Measurements from ENCODE around the gene PHACTR1. TPM values are rescaled to one million over a fixed set of nuclear protein-coding genes. Genes with fewer than 3 reads are reported as not detected.

PHACTR1 gene
- total RNA-seq, 1 experiment from 2014 or later, result not detected

- DNase-seq (no peak), ATAC-seq (no peak)
- ChIA-PET POLR2A (ENCODE audit: unreplicated experiment) (no interaction called here), CTCF (interaction anchor here (0.7 kb wide), 1 partner anchor 16 kb away, joined by 3 read pairs; no protein-coding TSS in a partner anchor)
- H3K9me2 ChIP-seq (replicated peaks; ENCODE audit: low read length), result no peaks in the 10 kb centered on the region
- no peaks in the 10 kb centered on the region for H4K20me1 ChIP-seq (ENCODE audit: low read length)
- no TSS peak for BruUV-seq (replicated peaks)
- H3K79me2 ChIP-seq (ENCODE audit: low read length), result no peaks in the 10 kb centered on the region
- H3K27ac ChIP-seq (ENCODE audit: low read length), result no peak overlapping the region
- H3K27me3 ChIP-seq (ENCODE audit: low read length), result peaks cover 47% of the 10 kb centered on the region
- intact Hi-C loops (cut with micrococcal nuclease), result no loop called here
- H3K4me1 ChIP-seq (ENCODE audit: insufficient read depth, low read length), result no peaks in the 10 kb centered on the region
- no peak overlapping the region for H3K4me2 ChIP-seq (ENCODE audit: low read length)
- no peak overlapping the region for H2AFZ ChIP-seq (ENCODE audit: low read length)
- H3F3A ChIP-seq (ENCODE audit: low read length, unreplicated experiment), result no peaks in the 10 kb centered on the region
- no peak for TF ChIP-seq EZH2 (IDR thresholded peaks at IDR 0.05; ENCODE audit: low read length, unreplicated experiment)
- no peak for TF ChIP-seq CTCF (conservative IDR thresholded peaks at IDR 0.05; ENCODE audit: low read depth, low read length)
- no peak for TF ChIP-seq EZH2phosphoT487 (IDR thresholded peaks at IDR 0.05; ENCODE audit: borderline replicate concordance, low read length)
- H3K9ac ChIP-seq (ENCODE audit: low read length), result no peak overlapping the region
- H3K9me3 ChIP-seq (ENCODE audit: low read length), result 0 out of 2 replicates have a peak, but pooled peaks cover 2% of the 10 kb centered on the region
- H3K36me3 ChIP-seq (ENCODE audit: low read depth, low read length), result no peaks in the 10 kb centered on the region
- H3K4me3 ChIP-seq (ENCODE audit: low read length), result no peak overlapping the region
Observed at GRCh38 chr6:12832226-12832735, 115.7 kb downstream of the PHACTR1 start.

GRCh38 chr6:12836009-12836408, 119.4 kb downstream of the PHACTR1 start:
- Histone ChIP-seq H3K9me2 (replicated peaks; ENCODE audit: low read length) (no peaks in the 10 kb centered on the region), H3K27me3 (ENCODE audit: low read length) (peaks cover 34% of the 10 kb centered on the region), H4K20me1 (ENCODE audit: low read length) (no peaks in the 10 kb centered on the region), H3K9ac (ENCODE audit: low read length) (no peak overlapping the region), H3K4me1 (ENCODE audit: insufficient read depth, low read length) (no peaks in the 10 kb centered on the region), H3F3A (ENCODE audit: low read length, unreplicated experiment) (no peaks in the 10 kb centered on the region), H3K79me2 (ENCODE audit: low read length) (no peaks in the 10 kb centered on the region), H3K27ac (ENCODE audit: low read length) (no peak overlapping the region), H3K36me3 (ENCODE audit: low read depth, low read length) (no peaks in the 10 kb centered on the region), H3K4me3 (ENCODE audit: low read length) (no peak overlapping the region), H3K9me3 (ENCODE audit: low read length) (peaks cover 8% of the 10 kb centered on the region; the same call in 1 of the 2 replicates), H3K4me2 (ENCODE audit: low read length) (no peak overlapping the region), H2AFZ (ENCODE audit: low read length) (no peak overlapping the region)
- DNase-seq (no peak), ATAC-seq (no peak)
- ChIA-PET POLR2A (ENCODE audit: unreplicated experiment) (no interaction called here), CTCF (no interaction called here)
- BruUV-seq (replicated peaks), result no TSS peak
- intact Hi-C loops (cut with micrococcal nuclease), result no loop called here
- TF ChIP-seq CTCF (conservative IDR thresholded peaks at IDR 0.05; ENCODE audit: low read depth, low read length) (no peak), EZH2phosphoT487 (IDR thresholded peaks at IDR 0.05; ENCODE audit: borderline replicate concordance, low read length) (no peak), EZH2 (IDR thresholded peaks at IDR 0.05; ENCODE audit: low read length, unreplicated experiment) (no peak)

- peaks cover 8% of the 10 kb centered on the region; the same call in 1 of the 2 replicates for H3K9me3 ChIP-seq (ENCODE audit: low read length)
- H3K4me2 ChIP-seq (ENCODE audit: low read length), result no peak overlapping the region
- no peaks in the 10 kb centered on the region for H3K36me3 ChIP-seq (ENCODE audit: low read depth, low read length)
- no peak overlapping the region for H3K9ac ChIP-seq (ENCODE audit: low read length)
- H3K4me1 ChIP-seq (ENCODE audit: insufficient read depth, low read length), result no peaks in the 10 kb centered on the region
- BruUV-seq (replicated peaks), result no TSS peak
- intact Hi-C loops (cut with micrococcal nuclease), result no loop called here
- ATAC-seq (no peak), DNase-seq (no peak)
- CTCF ChIA-PET, result no interaction called here
- no peaks in the 10 kb centered on the region for H4K20me1 ChIP-seq (ENCODE audit: low read length)
- TF ChIP-seq EZH2 (IDR thresholded peaks at IDR 0.05; ENCODE audit: low read length, unreplicated experiment), result no peak
- no peaks in the 10 kb centered on the region for H3K79me2 ChIP-seq (ENCODE audit: low read length)
- H3F3A ChIP-seq (ENCODE audit: low read length, unreplicated experiment), result no peaks in the 10 kb centered on the region
- H2AFZ ChIP-seq (ENCODE audit: low read length), result no peak overlapping the region
- peaks cover 29% of the 10 kb centered on the region for H3K27me3 ChIP-seq (ENCODE audit: low read length)
- H3K4me3 ChIP-seq (ENCODE audit: low read length), result no peak overlapping the region
- H3K9me2 ChIP-seq (replicated peaks; ENCODE audit: low read length), result no peaks in the 10 kb centered on the region
- no peak overlapping the region for H3K27ac ChIP-seq (ENCODE audit: low read length)
- POLR2A ChIA-PET (ENCODE audit: unreplicated experiment), result no interaction called here
Observed at GRCh38 chr6:12841619-12842018, 125.1 kb downstream of the PHACTR1 start.

Measured in PC-3 (cell line).